SK-MEL-5 (cell line): Measurements from ENCODE around the gene DDX59. TPM values are rescaled to one million over a fixed set of nuclear protein-coding genes. Genes with fewer than 3 reads are reported as not detected.
A peak's percentile ranks its signal among the peaks of the same experiment; 100 is the strongest.

Experiments
- DNase-seq: peaks from one replicate; pipeline ENCODE4 v3.0.0-alpha.2; 2016; ENCODE audit warnings: low read depth, low spot score
- in situ Hi-C: cut with HindIII; loops from 2 replicates; pipeline ENCODE4 v1.10.0; 2016; ENCODE audit warnings: low sequenced_read_pairs, high pct_unique_total_duplicates, low pct_unique_long_range_greater_than_20kb
- polyA plus RNA-seq, 2 experiments: library from polyadenylated mRNA; depleted of rRNA; stranded (reverse); fragments of >200 nt; gene quantifications; 2 replicates each; pipeline ENCODE4 v1.2.3, GENCODE V29; 2015
- total RNA-seq: library from RNA; depleted of rRNA; stranded (reverse); fragments of >200 nt; shearing (Covaris generic); gene quantifications from 2 replicates; pipeline ENCODE4 v1.2.3, GENCODE V29; 2014; rRNA removed

DDX59 gene
- 32.4 and 36.7 TPM in 2 replicates for total RNA-seq
- 27.8 and 28.2 TPM in 2 replicates for polyA plus RNA-seq (2015; cell fraction: cytosol; rRNA removed)
- polyA plus RNA-seq (2015; cell fraction: nucleus; rRNA removed): 33.1 and 43.6 TPM in 2 replicates

DNA sequence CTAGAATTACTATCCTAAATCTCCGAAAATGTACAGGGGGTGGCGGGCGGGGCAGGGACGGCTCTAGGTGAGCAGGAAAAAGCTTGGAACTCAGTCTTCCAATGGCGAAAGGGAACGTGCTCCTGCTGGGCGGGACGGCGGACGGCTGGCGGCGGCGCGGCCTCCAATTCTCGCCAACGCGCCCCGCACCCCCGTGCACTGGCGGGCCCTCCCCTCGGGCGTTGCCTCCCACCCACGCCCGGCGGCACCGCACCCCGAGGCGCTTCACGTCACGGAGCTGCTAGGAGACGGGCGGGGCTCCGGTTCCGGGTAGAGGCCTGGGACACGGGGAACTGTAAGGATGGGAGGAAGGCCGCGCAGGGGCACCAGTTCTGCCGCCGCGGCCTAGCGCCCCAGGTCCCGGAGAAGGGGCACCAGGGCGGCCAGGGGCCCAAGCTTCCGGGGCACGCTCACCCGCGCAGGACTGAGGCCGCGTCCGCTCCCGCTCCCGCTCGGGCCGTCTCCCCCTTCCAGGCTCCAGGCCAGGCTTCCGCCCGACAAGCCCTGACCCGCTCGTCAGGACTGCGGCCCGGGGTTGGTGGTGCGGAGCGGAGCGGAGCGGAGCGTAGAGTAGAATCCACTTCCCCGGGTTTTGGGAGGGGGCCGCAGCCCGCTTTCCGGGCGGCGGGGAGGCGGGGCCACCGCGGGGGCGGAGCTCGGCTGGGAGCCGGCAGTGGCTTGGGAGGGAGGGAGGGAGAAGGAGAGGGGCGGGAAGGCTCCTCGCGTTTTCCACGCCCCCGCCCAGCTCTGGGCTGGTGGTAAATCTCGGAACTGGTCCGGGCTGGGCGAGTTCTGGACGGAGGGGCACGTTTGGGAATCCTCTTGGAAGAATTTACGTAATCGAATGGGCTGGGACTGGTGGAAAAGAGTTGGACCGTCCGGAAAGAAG, at the start of gene DDX59:
TSS of gene DDX59 (minus strand) at position 594 of the 928 bp plus-strand sequence. CDS start 3,167 bp downstream, outside the sequence.
- DNase-seq: peak; percentile 98
- in situ Hi-C loops: no loop called here

DNA sequence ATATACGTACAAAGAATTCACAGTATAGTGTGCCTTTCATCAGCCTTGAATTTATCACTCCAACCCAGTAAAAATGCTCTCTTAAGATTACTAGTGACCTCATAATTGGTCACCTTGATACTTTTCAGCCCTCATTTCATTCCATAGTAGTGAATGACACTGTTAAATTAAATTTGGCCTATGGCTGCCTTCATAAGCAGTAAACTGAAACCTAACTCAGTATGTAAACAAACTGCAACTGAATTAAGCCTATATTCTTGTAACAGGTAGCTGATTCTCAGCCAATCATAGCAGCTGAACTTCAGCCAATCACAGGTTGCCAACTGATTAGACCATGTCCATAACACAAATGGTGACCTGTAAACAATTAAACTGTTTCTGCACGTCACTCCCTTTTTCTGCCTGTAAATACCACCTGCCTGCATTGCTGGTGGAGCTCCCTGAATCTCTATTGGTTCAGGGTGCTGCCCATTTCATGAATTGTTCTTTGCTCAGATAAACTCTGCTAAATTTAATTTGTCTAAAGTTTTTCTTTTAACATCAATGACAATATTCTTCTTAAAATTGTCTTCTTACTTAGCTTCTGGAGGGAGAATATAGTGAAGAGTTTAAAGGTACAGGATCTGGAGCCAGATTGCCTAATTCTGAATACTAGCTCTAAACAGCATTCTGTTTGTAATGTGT, 44.9 kb upstream of the DDX59 start:
- in situ Hi-C loops: no loop called here
- DNase-seq: no peak

DNA sequence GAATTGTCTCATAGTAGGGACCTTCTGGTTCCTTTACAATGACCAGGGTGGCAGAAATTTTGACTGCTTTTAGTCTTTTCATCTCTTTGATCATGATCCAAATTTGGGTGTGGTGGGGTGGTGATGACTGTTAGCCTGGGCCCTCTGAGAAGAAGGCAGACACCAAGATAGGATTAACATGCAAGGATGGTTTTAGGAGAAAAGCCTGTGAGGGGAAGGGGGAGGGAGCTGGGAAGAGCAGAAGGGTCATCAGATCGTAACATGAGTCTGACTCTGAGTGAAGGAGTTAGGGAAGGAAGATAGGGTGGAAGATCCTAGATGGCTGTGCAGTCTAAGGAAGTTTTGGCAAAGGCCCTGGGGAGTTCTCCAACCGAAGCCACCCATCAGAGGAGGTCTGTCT, 40.5 kb upstream of the DDX59 start:
- no peak for DNase-seq
- in situ Hi-C loops: no loop called here

DNA sequence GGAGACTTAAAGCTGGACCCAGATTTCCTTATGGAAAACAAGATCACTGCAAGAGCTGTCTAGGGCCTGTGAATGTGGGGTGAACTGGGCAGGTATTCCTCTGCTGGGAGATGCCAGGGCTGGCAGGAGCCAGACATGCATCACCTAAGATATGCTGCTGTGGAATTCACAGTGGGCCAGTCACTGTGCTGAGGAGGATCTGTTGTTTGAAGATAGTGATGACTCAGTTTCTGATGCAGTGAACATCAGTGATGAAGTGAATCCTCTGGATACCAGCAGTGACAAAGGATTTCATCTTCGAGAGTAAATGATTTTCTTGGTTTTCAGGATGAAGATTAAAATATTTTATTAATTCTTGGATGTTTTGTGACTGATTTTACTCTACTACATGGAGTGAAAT, 39.1 kb upstream of the DDX59 start:
- no peak for DNase-seq
- in situ Hi-C loops: no loop called here

DNA sequence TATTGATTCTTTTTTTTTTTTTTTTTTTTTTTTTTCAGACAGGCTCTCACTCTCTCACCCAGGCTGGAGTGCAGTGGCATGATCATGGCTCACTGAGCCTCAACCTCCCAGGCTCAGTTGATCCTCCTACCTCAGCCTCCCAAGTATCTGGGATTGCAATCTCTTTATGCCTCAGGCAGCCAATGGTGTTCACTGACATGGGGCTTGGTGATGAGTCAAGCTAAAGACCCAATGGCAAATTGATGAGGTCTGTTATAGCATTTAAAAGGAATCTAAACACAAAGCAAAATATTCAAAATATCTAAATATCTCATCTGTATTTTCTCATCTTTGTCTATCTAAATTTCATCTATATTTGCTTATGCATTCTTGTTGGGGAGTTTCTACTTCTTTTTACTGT, 38.5 kb upstream of the DDX59 start:
- DNase-seq: no peak
- in situ Hi-C loops: no loop called here

DNA sequence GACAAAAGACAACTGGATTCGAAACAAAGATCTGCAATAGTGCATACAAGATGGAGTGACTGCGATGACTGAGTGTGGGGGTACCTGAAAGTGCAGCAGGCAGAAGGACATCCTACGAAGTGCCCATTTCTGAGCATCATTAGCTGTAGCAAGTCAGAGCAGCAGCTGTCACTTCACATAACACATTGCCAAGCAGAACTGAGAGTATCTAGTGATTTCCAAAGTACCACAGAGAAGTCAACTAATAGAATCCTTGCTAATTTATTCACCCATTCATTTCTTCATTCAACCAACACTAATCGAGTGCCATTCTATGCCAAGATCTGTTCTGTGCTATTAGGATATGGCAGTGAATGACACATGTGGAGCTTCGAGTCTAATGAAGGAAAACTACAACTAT, 37.4 kb upstream of the DDX59 start:
- in situ Hi-C loops: no loop called here
- DNase-seq: no peak

DNA sequence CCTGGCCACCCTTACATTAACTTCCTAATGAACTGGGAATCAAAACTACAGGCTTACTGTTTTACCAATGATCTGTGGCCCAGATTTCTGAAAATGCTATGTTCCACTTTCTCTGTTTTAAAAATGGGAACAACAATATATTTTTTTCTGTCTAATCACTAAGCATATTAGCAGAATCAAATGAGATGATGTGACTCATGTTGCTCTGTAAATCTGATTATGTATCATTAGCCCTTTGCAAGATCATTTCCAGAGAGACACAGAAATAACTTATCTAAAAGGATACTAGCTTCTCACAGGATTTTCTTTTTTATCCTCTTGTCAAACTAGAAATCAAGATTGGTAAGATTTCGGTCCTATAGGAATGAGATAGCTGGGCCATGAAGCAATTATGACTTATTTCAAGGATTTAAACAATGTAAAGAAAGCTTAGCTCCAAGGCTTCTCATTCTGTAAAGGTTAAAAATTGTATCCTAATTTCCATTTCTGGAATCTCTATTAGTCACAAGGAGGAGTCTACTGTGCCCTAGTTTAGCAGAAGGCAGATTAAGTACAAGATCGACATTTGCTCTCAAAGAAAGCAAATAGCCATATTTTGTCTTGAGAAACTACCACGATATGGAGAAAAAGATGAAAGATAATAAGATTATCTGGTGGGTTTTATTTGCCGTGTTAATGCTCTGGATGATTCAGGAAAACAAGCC, 36.6 kb upstream of the DDX59 start:
- no peak for DNase-seq
- in situ Hi-C loops: no loop called here

DNA sequence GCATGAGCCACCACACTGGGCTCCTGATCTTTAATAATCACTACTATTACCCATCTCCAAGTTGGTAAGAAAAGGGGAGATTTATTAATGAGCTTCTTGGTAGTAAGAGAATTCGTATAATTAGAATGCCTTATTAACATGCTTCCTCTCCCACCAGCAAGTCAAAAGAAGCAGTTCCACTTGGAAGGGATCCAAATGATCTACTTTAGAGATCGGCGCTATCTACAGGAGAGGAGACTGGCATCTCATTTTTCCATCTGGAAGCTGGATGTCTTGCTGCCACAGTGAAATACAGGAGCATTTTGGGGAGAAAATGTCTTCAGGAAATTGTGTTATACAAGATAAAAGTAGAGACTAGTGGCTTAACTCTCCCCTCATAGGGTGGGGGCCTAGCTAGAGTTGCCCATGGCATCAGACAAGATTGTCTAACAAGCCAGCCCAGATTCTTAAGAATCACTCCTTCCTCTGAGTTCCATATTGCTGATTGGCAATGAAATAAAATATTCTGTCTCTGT, 35.3 kb upstream of the DDX59 start:
- in situ Hi-C loops: no loop called here
- no peak for DNase-seq

DNA sequence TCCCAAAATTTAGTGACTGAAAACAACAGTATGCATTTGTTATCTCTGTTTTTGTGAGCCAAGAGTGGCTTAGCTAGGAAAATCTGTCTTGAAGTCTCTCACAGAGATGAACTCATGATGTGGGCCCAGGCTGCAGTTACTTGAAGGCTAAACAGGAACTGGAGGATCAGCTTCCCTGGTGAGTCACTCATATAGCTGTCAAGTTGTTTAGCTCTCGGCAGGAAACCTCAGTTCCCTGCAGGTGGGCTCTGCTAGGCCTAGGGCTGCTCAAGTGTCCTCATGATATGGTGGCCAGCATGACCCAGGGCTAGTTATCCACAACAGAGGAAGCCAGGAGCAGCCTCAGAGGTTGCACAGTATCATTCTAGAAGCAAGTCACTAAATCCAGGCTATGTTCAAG, 30.2 kb upstream of the DDX59 start:
- no peak for DNase-seq
- in situ Hi-C loops: no loop called here

DNA sequence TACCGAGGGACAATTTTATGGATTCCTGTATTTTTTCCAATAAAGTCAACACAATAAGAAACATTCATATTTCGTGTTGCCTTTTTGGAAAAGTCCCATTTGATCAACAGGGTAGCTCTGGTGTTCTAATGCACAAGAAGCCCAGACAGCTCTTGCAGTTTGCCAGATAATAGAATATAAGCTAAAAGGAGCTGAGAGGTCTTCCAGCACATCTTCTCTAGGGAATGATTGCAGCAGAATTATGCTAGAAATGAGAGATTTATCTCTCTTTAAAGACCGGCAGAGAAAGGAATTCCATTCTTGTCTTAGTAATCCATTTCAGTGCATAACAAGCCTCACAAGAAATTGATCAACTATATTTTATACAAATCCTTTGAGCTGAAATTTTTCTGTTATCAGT, 25.0 kb upstream of the DDX59 start:
- DNase-seq: no peak
- in situ Hi-C loops: no loop called here

DNA sequence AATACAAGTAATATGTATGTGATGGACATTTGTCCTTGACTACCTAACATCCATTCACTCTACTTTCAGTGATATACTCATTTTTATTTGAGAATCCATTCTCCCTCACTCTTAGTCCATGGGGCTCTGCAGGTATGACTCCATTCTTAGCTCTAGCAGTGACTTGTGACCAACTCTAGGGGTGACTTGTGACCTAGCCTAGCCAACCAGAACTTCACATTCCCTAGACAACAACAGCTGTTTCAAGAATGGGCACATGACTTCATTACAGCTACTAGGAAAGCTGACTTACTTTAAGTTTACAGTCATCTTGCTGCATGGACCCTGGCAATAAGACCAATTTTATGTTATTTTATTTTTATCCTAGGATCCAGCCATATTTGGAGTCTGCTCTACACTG, 23.6 kb upstream of the DDX59 start:
- peak; percentile 7 for DNase-seq
- in situ Hi-C loops: no loop called here

DNA sequence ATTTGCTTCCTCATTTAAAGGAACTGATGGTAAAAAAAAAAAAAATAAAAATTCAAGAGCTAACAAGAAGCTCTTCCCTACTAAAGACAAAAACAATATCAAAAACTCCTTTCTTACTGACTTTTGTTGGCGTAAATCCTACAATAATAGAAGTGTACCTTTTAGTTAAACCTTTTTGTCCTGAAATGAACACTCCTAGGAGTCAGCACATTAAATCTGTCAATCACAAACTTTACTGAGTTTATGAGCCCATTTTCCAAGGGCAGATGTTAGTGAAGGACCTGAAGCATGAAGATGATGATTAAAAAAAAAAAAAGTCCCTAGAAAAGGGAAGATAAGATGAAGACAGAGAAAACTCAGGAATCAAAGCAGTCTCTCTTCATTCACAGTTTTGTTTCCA, 22.6 kb upstream of the DDX59 start:
- in situ Hi-C loops: no loop called here
- no peak for DNase-seq

DNA sequence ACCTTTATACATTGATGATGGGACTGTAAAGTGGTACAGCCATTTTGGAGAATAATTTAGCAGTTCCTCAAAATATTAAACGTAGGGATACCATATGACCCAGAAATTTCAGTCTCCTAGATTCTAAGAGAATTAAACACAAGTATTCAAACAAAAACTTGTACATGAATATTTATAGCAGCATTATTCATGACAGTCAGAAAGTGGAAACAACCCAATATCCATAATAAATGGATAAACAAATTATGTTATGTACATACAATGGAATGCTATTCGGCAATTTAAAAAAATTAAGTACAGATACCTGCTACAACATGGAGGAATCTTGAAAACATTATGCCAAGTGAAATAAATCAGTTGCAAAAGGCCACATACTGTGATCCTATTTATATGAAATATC, 16.9 kb upstream of the DDX59 start:
- no peak for DNase-seq
- in situ Hi-C loops: no loop called here

DNA sequence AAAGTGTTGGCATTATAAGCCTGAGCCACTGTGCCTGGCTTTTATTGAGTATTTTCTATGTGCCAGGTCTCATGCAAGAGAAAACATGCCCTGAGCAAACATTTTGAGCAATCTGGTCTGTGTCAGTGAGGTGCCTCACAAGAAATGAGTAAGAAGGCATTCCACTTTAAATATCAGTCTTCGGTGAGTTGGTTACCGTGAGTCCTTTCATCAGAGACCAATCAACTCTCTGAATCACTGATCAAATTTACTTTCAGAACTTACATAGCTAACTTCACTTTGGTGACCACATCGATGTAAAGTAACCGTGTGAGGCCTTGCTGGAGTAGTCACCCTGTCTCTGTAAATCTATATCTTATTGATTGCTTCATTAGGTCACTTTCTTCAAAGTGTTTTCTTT, 14.3 kb upstream of the DDX59 start:
- in situ Hi-C loops: no loop called here
- no peak for DNase-seq

DNA sequence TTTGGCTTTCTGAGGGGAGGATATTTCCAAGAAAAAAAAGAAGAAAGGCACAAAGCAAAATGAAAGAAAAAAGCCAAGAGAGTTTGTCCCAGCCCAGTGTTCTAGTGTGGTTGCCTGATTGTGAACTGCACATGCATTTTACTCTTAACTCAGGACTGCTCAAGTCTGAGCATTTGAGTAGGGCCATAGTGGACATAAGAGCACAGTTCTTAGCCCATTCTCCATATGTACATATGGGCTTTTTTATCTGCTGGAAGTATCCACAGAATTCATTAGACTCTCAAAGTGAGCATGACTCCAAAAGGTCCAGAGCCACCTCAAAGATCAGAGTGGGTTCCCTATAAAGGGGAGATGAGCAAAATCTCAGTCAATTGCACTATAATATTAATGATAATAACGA, 13.6 kb upstream of the DDX59 start:
- in situ Hi-C loops: no loop called here

DNA sequence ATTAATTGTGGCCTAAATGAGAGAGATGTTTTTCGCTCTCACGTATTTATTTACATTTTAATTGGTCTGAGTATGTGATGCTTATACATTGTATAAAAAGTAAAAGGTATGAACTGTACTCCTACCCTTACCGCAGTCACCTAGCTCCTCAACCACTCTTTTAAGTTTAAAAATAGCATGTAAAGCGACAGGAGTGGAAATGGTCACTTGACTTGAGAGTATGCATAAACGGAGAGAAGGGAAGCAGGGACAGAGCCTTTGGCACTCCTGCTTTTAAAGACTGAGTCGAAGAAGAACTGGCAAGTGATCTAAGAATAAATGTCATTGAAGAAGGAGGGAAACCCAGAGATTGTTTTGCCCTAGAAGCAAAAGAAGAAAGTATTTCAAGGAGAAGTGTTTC, 11.5 kb upstream of the DDX59 start:
- DNase-seq: no peak
- in situ Hi-C loops: no loop called here

More for the DNA sequence above, 13.6 kb upstream of the DDX59 start:
- no peak for DNase-seq

DNA sequence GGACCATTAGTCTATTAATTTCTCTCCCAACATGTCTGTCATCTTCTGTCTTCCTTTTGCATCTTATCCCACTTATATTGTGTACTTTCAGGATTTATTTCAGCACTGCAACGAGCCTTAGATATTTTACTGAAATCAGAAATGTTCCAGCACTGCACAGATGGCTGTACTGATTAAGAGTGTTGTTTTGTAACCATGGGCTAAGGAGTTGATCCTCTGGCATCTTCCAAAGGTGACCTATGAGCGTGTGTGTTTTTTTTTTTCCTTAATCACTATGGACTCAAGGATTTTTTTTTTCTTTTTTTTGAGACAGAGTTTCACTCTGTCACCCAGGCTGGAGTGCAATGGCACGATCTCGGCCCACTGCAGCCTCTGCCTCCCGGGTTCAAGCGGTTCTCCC, 7.1 kb upstream of the DDX59 start:
- no peak for DNase-seq
- in situ Hi-C loops: no loop called here

DNA sequence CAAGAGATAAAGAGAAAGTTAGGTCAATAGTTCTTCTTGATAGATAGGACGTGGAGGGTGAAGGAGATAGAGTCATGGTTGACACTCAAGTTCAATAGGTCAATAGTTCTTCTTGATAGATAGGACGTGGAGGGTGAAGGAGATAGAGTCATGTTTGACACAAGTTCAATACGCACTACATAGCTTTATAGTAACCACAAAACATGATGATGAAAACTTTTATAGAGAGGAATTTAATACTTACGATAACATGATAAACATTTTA, 5.8 kb upstream of the DDX59 start:
- in situ Hi-C loops: no loop called here
- DNase-seq: no peak
